CD4-positive, alpha-beta T cell treated with Interferon gamma for 1 hour (primary cell): ENCODE results near the gene GRIK4.
"Not testable (repeated sequence)": the region's sequence is repeated elsewhere in the genome, so short reads cannot be mapped to it uniquely, and the experiment has no call there.

ENCODE experiments used
- DNase-seq: peaks from one replicate; pipeline ENCODE4 v3.0.0-alpha.2; 2020

GRIK4 gene

GRCh38 chr11:120579611-120580031, 68.1 kb downstream of the GRIK4 start:
- no peak for DNase-seq

DNA sequence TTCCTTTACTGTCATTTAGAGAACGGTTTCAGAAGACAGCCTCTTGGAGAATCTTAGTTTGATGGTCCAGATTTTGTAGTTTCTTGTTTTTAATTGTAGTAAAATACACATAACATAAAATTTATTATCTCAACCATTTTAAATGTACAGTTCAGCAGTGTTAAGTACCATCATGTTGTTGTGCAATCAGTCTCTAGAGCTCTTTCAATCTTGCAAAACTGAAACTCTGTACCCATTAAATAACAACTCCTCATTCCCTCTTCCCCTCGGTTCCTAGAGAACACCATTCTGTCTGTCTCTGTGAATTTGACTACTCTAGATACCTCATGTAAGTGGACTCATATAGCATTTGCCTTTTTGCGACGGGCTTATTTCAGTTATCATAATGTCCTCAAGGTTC, 69.8 kb downstream of the GRIK4 start:
- no peak for DNase-seq

DNA sequence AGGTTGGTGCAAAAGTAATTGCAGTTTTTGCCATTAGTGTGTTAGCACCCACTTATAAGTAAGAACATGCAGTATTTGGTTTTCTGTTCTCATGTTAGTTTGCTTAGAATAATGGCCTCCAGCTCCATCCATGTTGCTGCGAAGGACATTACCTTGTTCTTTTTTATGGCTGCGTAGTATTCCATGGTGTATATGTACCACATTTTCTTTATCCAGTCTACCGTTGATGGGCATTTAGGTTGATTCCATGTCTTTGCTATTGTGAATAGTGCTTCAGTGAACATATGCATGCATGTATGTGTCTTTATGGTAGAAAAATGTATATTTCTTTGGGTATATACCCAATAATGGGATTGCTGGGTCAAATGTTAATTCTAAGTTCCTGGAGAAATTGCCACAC, 71.0 kb downstream of the GRIK4 start:
- DNase-seq = not testable (repeated sequence)

DNA sequence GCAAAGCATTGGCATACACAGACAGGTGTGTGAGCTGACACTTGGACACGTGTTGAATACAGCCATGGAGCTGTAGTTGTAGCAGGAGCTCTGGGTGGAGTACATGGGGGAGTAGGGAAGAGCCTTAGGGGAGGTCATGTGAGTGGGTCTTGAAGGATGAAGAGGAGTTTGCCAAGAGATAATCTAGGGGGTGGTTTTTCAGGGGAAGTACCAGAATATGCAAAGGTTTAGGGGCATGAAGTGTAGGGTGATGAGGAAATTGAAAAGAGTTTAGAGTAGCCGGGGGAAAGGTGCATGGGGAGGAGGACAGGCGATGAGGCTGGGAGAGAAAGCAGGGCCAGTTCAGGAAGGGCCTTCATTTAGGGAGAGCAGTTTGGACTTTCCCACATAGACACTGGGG, 74.5 kb downstream of the GRIK4 start:
- no peak for DNase-seq

- no peak for DNase-seq
Measured at GRCh38 chr11:120586728-120587127, 75.2 kb downstream of the GRIK4 start.

GRCh38 chr11:120587299-120587698, 75.8 kb downstream of the GRIK4 start:
- no peak for DNase-seq

DNA sequence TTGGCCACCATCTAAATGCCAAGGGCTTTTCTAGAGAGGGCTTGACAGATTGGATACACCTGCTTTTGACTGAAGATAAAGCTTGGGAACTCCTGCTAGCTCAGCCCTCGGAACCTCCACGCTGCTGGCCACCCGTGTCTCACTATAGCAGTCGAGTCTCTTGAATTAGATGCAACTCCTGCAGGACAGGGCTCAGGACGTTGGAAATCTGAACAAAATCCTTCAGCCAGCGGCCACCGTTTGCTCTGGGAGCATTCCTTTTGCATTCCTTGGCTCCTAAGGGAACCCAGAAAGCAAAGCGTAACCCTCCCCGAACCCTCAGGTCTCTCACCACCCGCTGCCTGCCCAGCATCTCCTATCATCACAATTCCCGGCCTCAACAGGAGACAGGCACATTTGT, 77.8 kb downstream of the GRIK4 start:
- DNase-seq = no peak

GRCh38 chr11:120590472-120590871, 78.9 kb downstream of the GRIK4 start:
- DNase-seq = no peak

- no peak for DNase-seq
Measured at GRCh38 chr11:120594746-120595145, 83.2 kb downstream of the GRIK4 start.

DNA sequence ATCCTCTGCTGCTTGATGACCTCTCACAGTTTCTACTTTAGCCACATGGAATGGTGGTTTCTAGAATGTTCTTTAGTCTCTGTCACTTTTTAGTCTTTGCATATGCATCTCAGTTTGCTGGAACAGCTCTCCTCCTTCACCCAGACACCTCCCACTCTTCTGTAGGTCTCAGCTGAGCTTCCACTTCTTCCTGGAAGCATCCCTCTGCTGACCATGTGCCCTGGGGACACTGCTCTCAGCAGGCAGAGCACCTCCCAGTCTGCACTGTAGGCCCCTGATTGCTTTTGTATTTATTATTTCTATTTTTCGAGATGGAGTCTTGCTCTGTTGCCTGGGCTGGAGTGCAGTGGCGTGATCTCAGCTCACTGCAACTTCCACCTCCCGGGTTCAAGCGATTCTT, 84.0 kb downstream of the GRIK4 start:
- no peak for DNase-seq

GRCh38 chr11:120597250-120598215, 86.0 kb downstream of the GRIK4 start:
- no peak for DNase-seq

DNA sequence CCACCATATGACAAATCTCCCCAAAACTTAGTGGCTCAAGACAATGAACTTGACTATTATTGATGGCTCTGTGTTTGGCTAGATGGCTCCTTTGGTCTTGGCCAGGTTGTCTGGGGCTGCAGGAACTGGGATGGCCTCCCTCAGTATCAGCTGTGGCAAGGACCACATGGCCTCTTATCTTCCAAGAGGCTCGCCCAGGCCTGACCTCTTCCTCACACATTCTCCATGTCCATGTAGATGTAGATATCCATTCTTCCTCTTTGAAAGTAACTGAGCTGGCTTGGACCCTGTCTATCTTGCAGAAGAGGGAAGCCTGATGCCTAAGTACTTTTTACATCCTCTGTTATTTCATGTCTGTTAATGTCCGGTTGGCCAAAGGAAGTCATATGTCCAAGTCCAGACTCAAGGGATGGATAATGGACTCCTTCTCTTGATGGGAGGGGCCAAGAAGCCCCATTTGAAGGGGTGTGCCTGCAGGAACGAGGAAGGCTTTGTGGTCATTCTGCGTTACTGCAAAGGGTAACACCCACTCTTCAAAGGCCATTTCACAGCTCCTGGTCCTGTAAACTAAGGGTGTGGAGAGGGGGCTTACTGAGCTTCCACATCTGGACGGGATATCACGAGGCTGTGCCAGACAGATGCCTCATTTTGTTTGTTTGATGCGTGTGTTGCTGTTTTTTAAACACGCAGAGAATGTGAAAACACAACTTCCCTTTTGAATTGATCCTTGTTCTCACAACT, 87.1 kb downstream of the GRIK4 start:
- no peak for DNase-seq

DNA sequence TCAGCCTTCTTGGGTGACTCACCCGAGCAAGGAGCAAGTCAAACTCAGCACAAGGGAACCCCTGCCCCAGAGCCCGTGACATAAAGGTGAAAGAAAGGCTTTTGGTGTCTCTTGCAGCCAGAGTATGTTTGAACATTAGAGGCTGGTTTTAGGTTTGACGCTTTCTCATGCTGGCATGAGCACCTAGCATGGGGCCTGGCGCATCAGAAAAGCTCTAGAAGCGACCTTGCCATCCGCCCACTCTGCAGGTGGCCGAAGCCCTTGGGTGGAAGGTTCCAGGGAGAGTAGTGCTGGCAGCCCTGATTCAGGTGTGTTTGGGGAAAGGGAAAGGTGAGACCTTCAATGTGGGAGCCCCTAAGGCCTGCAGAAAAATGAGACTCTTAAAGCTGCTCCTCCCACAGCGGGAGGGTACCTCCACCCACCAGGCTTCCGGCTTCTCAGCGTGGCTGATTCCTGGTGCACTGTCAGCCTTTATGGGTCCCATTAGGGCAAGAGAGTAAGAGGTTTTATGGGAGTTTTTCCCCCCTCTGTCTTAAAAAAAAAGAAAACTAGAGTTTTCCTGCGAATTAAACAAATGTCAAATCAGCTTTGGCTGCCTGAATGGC, 88.4 kb downstream of the GRIK4 start:
- no peak for DNase-seq

GRCh38 chr11:120601536-120601935, 90.0 kb downstream of the GRIK4 start:
- DNase-seq = no peak

DNA sequence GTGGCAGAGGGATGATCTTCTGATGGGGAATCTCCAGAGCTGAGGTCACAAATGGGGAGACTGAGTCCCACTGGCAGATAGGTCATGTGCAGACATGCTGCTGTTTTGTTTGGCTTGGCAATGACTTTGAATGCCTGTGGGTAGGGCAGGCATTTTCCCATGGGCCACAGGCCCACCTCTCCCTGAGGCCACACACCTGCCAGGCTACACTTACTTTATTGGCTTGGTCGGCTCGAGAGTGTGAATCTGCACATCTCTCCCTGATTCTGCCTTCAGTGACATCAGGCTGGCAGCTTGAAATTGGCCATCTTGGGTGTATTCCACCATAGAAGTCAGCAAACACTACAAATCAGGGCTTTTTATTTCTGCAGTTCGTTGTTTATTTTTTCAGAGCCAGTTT, 91.5 kb downstream of the GRIK4 start:
- no peak for DNase-seq

GRCh38 chr11:120605469-120605868, 93.9 kb downstream of the GRIK4 start:
- DNase-seq = no peak

- no peak for DNase-seq
Measured at GRCh38 chr11:120606211-120607010, 94.9 kb downstream of the GRIK4 start.

GRCh38 chr11:120608061-120608460, 96.5 kb downstream of the GRIK4 start:
- no peak for DNase-seq

DNA sequence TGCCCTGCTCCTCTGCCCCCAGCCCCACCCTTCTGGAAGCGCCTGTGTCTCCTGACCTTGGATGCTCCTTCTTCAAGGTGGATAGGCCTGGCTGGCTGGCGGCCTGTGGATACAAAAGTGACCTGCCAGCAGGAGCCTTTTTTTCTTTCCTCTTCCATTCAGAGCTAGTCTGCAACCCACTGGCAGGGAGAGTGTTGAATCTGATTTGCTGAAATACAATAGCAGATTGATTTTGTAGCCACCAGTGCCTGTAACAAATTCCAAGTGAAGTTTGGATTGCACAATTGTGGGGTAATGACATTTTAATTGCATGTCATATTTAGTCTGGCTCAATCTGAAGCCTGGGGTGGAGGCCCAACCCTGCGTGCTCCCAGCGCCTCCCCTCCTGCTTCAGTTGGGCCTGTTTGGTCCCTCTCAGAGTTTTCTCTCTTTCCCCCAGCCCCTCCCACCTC, 97.2 kb downstream of the GRIK4 start:
- no peak for DNase-seq

GRCh38 chr11:120610111-120610510, 98.6 kb downstream of the GRIK4 start:
- DNase-seq = no peak

DNA sequence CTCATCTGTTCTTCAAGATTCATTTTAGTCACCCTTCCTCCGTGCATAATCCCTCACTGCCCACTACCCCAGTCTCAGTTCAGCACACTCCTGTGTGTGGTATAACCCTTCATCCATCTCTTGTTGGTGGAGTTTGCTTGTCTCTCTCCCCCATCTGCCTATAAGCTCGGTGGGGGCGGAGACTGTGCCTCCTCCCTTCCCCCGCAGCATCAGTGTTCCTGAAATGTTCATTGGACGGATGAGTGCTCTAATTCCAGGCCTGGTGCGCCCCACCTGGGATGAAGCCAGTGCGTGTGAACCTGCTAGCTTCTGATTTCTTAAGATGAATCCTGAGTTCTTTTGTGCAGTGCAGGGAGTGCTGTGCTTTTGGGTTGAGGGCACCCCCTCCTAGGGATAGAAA, 100.0 kb downstream of the GRIK4 start:
- DNase-seq = no peak

DNA sequence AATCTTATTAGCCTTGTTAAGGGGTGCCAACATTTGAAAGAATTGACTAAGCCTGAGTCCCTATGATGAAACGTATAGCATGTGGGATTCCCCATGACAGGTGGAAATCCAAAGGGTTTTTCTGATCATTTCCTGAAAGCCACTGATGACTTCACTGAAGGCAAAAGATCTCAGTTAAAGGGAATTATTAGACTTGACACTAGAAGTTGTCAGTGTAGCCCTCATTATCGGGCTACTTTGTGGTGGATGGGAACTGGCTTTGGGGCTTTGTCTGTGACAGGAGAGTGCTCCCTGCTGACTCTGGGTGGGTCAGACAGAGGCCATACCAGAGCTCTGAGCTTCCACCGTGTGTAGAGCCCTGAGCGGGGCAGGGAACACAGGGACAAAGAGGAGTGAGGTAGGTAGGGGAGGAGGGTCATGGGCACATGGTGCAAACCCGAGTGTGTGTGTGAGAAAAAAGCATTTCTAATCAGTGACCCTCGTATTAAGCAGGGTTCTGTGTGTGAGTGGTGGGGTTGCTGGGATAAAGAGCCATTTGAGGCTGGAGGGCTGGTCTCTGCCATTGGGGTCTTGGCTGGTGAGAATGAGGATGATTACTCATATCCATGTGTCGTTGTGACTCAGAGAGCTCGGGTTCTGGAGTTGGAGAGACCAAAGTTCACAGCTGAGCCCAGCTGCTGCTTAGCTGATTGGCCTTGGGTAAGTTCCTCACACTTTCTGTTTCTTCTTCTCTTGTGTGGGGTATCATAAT, 101.1 kb downstream of the GRIK4 start:
- DNase-seq = no peak
